ES-I3 (cell line): ENCODE results near the gene NSD2.
"Not testable (repeated sequence)": the region's sequence is repeated elsewhere in the genome, so short reads cannot be mapped to it uniquely, and the experiment has no call there.

ENCODE experiments used
- H3K36me3 ChIP-seq: 2 replicates; pipeline ENCODE4 v1.6.1; 2013; ENCODE audit warnings: mild to moderate bottlenecking, low read length, control low read depth, moderate library complexity; ENCODE audit not compliant: insufficient read depth
- H3K4me1 ChIP-seq: 2 replicates; pipeline ENCODE4 v1.6.1; 2013; ENCODE audit warnings: mild to moderate bottlenecking, control low read depth, low read length; ENCODE audit not compliant: insufficient read depth
- H3K9ac ChIP-seq: 2 replicates; pipeline ENCODE4 v1.6.1; 2013; ENCODE audit warnings: low read depth, mild to moderate bottlenecking, low read length, moderate library complexity
- H3K9me3 ChIP-seq: 2 replicates; pipeline ENCODE4 v1.6.1; 2013; ENCODE audit warnings: mild to moderate bottlenecking, low read length, moderate library complexity; ENCODE audit not compliant: control insufficient read depth, insufficient read depth

Gene NSD2

DNA sequence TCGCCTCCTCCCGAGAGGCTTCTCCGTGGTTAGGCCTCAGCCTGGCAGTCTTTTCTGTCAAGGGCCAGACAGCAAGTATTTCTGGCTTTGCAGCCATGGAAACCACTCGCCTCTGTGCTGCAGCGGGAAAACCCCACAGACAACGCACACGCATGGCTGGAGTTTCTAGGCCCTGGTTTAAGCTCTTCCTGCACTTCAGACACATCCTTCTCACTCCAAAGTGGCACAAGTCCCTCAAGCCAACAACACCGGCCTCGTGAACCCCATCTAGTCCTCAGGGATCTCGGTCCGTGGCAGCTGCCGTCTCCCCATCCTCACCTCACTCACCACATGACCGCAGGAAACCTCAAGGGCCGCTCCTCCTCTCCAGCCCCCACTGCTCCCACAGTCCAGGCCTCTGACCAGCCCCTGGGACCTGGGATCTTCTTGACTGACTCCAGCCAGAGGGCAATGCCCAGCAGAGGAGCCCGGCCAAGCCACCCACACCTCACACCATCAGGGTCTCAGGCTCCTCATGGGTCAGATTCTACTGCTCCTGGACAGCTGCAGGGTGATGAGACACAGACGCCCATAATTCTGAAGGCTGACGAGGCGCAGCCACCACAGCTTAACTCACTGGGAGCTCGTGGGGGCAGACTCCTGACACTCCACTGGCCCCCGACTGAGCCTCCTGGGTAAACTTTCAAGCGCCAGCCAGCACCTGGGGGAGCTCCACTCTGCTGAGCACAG is 37.0 kb upstream of the NSD2 start:
- Histone ChIP-seq H3K4me1 (0 out of 2 replicates have a peak, but pooled peaks cover 3% of the 10 kb centered on the region), H3K9me3 (no peaks in the 10 kb centered on the region), H3K9ac (no peak overlapping the region), H3K36me3 (peaks cover 15% of the 10 kb centered on the region)

DNA sequence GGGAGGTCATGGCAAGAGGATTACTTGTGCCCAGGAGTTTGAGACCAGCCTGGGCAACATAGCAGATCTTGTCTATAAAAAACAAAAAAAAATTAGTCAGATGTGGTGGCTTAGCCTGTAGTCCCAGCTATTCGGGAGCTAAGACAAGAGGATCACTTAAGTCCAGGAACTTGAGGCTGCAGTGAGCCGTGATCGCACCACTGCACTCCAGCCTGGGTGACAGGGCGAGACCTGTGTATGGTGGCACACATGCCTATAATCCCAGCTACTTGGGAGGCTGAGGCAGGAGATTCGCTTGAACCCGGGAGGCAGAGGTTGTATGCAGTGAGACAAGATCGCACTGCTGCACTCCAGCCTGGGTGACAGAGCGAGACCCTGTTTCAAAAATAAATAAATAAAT is 35.4 kb upstream of the NSD2 start:
- not testable (repeated sequence) for H3K4me1 ChIP-seq, H3K9ac ChIP-seq, H3K9me3 ChIP-seq
- peaks cover 13% of the 10 kb centered on the region for H3K36me3 ChIP-seq

GRCh38 chr4:1836650-1837049 is 34.5 kb upstream of the NSD2 start:
- Histone ChIP-seq H3K36me3 (peaks cover 9% of the 10 kb centered on the region), H3K4me1 (no peaks in the 10 kb centered on the region), H3K9ac (no peak overlapping the region), H3K9me3 (no peaks in the 10 kb centered on the region)

- Histone ChIP-seq H3K9me3 (no peaks in the 10 kb centered on the region), H3K36me3 (peaks cover 9% of the 10 kb centered on the region), H3K9ac (no peak overlapping the region), H3K4me1 (no peaks in the 10 kb centered on the region)
Measured at GRCh38 chr4:1837069-1837468, 34.1 kb upstream of the NSD2 start.

DNA sequence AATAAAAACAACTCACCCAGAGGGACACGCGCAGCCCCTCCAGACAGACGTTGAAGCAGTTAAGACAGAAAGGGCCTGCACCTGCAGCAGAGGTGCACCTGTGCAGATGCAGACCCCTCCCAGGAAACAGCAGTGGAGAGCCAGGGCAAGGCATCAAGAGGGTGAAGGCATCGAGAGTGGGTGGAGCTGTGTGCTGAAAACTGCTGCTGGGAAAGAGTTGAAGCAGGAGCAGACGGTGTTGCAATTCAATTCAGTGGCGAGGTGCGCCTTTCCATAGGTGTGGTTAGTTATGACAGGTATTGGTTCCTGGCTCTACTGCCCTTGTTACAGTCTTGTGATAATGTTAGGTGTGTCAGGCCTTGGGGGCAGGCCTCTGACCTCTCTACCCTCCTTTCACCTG is 31.9 kb upstream of the NSD2 start:
- Histone ChIP-seq H3K4me1 (no peaks in the 10 kb centered on the region), H3K9ac (no peak overlapping the region), H3K36me3 (no peaks in the 10 kb centered on the region; the same call in 1 of the 2 replicates), H3K9me3 (no peaks in the 10 kb centered on the region)

DNA sequence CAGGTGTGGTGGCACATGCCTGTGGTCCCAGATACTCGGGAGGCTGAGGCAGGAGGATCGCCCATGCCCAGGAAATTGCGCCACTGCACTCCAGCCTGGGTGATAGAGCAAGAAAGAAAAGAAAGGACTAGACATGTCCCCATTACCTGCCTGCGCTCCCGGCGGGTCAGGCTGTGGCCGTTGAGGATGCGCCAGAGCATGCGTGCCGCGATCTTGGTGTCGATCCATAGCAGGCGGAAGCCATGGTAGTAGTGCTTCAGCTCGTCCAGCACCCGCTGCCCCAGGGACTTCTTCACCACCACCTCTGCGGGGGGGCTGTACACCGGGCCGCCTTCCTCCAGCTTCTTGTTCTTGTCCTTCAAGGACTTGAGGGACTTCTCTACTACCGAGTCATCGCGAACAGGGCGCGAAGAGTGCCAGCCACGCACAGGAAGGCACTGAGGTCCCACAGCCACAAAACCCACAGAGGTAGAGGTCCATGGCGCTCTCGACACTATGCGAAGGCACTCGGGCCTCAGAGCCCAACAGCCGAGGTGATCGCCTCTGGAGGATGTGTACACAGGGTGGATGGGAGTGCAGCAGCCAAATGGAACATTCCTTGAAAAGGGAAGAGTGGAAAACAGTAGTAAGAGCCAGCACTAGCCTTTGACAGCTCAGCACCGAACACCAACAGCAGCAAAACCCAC is 29.8 kb upstream of the NSD2 start:
- Histone ChIP-seq H3K36me3 (no peaks in the 10 kb centered on the region; the same call in 1 of the 2 replicates), H3K9ac (no peak overlapping the region)

DNA sequence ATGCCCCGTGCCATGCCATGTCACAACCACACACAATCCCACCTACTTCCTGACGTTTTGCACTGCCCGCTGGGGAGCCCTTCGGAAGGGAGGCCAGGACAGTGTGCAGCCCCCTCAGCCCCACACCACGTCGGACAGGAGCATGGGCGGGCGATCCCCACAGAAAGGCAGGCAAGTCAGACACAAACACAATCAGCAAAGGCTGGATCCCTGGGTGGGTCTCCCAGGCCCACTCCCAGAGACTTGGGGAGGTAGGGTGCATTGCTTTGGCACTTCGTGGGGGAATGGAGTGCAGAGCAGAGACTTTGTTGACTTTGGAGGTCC is 29.3 kb upstream of the NSD2 start:
- no peaks in the 10 kb centered on the region; the same call in 1 of the 2 replicates for H3K36me3 ChIP-seq
- H3K4me1 ChIP-seq, result no peaks in the 10 kb centered on the region
- no peaks in the 10 kb centered on the region for H3K9me3 ChIP-seq
- H3K9ac ChIP-seq, result no peak overlapping the region

More for the DNA sequence above, 29.8 kb upstream of the NSD2 start:
- no peaks in the 10 kb centered on the region for H3K4me1 ChIP-seq
- H3K9me3 ChIP-seq, result no peaks in the 10 kb centered on the region

DNA sequence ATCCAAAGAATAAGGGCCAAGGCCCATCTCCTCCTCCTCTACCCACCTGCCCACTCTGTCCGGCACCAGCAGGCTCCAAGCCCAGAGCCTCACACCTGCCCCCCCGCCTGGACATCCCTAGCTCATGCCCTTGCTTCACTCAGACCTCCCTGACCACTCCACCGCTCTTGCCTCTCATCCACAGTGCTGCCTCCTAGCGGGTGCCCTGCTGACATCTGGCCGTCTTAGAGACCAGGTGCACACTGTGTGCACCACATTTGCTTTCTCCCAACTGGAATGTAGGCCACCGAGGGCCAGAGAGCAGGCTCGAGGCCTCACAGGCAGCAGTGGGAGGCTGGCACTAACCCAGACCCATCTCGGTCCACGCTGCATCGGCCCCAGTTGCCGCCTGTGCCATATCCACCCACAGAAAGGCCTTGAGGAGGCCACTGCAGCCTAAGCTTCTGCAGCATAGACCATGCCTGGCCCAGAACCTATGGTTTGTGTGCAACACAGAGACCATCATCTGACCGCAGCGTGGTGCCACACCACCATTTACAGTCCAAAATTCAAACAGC is 28.8 kb upstream of the NSD2 start:
- Histone ChIP-seq H3K9me3 (no peaks in the 10 kb centered on the region), H3K36me3 (no peaks in the 10 kb centered on the region; the same call in 1 of the 2 replicates), H3K9ac (no peak overlapping the region), H3K4me1 (no peaks in the 10 kb centered on the region)

DNA sequence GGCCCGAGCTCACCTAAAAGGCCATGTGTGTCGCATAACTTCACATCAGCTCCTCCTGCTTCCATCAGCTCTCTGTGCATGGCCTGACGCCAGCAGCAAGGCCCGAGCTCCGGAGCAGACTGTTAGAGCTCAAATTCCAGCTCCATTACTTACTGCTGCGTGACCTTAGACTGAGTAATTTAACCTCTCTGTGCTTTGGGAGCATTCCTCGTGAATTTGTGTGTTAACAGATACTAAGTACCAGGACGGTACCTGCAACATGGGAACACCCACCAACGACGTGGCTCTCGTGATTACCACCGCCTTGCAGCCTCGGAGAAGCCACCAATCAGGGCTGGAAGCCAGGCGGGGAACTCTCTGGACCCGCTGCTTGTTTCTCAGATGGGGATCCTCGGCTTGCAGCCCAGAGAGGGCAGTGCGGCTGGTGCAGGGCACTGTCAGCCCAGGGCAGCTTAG is 28.2 kb upstream of the NSD2 start:
- Histone ChIP-seq H3K4me1 (no peaks in the 10 kb centered on the region), H3K9me3 (no peaks in the 10 kb centered on the region), H3K9ac (no peak overlapping the region), H3K36me3 (no peaks in the 10 kb centered on the region; the same call in 1 of the 2 replicates)

- no peaks in the 10 kb centered on the region; the same call in 1 of the 2 replicates for H3K36me3 ChIP-seq
- H3K9ac ChIP-seq, result no peak overlapping the region
- no peaks in the 10 kb centered on the region for H3K4me1 ChIP-seq
- no peaks in the 10 kb centered on the region for H3K9me3 ChIP-seq
Measured at GRCh38 chr4:1843852-1844251, 27.3 kb upstream of the NSD2 start.

DNA sequence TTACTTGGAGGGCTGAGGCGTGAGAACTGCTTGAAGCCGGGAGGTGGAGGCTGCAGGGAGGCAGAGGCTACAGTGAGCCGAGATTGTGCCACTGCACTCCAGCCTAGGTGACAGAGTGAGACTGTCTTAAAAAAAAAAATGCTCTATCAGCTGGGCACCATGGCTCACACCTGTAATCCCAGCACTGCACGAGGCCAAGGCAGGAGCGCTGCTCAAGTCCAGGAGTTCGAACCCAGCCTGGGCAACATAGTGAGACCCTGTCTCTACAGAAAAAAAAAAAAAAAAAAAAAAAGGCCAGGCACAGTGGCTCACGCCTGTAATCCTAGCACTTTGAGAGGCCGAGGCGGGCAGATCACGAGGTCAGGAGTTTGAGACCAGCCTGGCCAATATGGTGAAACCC is 26.6 kb upstream of the NSD2 start:
- H3K9ac ChIP-seq, H3K9me3 ChIP-seq, H3K4me1 ChIP-seq, H3K36me3 ChIP-seq: not testable (repeated sequence)

DNA sequence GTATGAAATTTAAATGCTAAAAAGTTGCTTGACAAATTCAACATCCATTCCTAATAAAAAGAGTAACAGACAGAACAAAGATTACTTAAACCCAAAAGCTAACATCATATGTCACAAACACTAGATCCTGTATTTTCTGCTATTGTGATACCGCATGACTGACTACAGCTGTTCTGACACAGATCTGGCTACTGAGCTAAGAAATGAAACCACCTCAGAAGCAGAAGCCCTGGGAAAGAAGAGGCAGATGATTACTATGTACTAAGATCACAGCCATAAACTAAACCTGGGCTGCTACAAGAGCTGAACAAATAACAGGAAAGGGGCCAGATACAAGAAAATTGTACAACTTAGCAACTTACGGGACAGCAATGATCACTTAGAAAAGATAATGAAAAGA is 24.6 kb upstream of the NSD2 start:
- H3K9ac ChIP-seq, result no peak overlapping the region
- H3K9me3 ChIP-seq, result no peaks in the 10 kb centered on the region
- H3K4me1 ChIP-seq, result no peaks in the 10 kb centered on the region
- no peaks in the 10 kb centered on the region; the same call in 1 of the 2 replicates for H3K36me3 ChIP-seq

DNA sequence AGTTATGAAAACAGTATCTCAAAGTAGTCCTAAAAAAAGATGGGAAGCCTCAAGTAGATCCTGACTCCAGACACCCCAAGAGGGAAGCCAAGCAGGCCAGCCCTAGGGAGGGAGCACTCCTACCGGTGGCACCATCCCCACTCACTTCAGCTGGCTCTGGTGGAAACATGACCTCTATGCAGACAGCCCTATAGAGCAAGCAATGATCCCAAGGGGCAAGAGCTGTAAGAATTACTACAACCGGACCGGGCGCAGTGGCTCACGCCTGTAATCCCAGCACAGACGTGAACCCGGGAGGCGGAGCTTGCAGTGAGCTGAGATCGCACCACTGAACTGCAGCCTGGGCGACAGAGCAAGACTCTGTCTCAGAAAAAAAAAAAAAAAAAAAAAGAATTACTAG is 20.9 kb upstream of the NSD2 start:
- Histone ChIP-seq H3K4me1 (no peaks in the 10 kb centered on the region), H3K9ac (no peak overlapping the region), H3K9me3 (no peaks in the 10 kb centered on the region), H3K36me3 (no peaks in the 10 kb centered on the region)

DNA sequence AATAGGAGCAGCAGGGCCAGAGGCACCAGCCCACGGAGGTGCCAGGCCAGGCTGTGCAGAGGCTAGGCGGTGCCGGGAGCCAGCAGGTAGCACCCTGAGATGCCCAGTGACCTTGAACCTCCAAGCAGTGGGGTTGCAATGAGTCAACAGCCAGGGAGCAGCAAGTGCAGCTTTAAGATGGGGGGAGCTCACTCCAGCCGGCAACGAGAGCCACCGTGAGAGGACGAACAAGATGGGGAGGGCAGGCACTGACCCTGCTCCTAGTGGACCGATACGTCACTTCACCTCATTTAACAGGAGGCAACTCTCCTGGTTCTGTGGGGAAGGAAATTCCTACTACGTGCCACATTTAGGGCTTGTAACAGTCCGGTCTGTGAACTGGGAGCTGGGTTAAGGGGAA is 20.0 kb upstream of the NSD2 start:
- no peaks in the 10 kb centered on the region for H3K9me3 ChIP-seq
- H3K36me3 ChIP-seq, result no peaks in the 10 kb centered on the region
- no peak overlapping the region for H3K9ac ChIP-seq
- no peaks in the 10 kb centered on the region for H3K4me1 ChIP-seq
